H7 (cell line): ENCODE measurements around the gene IGBP1. TPM values are rescaled to one million over a fixed set of nuclear protein-coding genes. Genes with fewer than 3 reads are reported as not detected.

Experiments
- DNase-seq: peaks from one replicate; pipeline ENCODE4 v3.0.0; 2012
- H3K27me3 ChIP-seq: 2 replicates; pipeline ENCODE4 v1.6.0; 2011; ENCODE audit warnings: mild to moderate bottlenecking, low read length; ENCODE audit not compliant: control insufficient read depth, insufficient read depth
- H3K36me3 ChIP-seq: replicated peaks from 2 replicates; pipeline ENCODE4 v1.5.1; 2011; ENCODE audit warnings: low read length; ENCODE audit not compliant: control insufficient read depth, insufficient read depth
- H3K4me3 ChIP-seq: 2 replicates; pipeline ENCODE4 v1.5.1; 2011; ENCODE audit warnings: low read depth, mild to moderate bottlenecking, control low read depth, low read length, moderate library complexity; ENCODE audit not compliant: insufficient read depth
- total RNA-seq: library from RNA; depleted of rRNA; stranded (reverse); fragments of >200 nt; shearing (Covaris generic); gene quantifications from 2 replicates; pipeline ENCODE4 v1.2.3, GENCODE V29; 2014

The IGBP1 gene
- total RNA-seq, 1 experiment from 2014 or later = 47.5 TPM

DNA sequence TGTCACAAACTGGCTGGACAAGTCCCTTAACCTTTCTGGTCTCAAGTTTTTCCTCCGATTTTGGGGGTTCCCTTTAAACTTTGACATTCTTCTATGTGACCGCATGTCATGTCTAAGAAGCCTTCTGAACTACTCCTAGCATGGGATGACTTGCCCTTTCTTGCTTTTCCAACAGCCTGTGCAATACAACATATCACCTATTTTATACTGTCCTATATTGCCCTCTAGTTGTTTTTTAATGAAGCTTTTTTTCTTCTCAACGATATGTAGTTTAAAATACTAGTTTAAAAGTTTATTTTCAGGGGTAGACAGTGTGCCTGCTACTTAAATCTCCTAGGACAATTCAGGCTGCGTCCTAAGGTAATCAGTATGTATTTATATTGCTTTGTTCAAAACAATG lies 1.0 kb upstream of the IGBP1 start:
- peaks cover 4% of the 10 kb centered on the region for H3K36me3 ChIP-seq
- no peak for DNase-seq
- H3K27me3 ChIP-seq = no peaks in the 10 kb centered on the region
- no peak overlapping the region for H3K4me3 ChIP-seq

DNA sequence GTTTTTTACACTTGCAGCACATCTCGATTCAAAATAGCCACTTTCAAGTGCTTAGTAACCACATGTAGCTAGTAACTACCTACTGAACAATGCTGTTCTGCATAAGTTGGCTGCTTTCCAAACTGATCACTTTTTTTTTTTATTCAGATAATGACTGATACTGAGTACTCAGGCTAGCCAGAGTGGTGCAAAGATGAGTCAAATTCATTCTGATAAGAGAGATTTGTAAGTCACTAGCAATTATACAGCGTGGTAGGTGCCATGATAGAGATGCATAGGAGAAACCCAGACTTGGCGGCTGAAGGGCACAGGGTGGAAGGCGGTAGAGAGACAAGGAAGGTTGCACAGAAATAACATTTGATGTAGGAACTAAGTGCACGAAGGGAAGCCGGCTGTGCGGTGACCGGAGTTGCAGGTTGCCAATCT lies 357 bp upstream of the IGBP1 start:
- DNase-seq = no peak
- H3K4me3 ChIP-seq = peak overlapping the region; percentile 81
- H3K27me3 ChIP-seq = no peaks in the 10 kb centered on the region

DNA sequence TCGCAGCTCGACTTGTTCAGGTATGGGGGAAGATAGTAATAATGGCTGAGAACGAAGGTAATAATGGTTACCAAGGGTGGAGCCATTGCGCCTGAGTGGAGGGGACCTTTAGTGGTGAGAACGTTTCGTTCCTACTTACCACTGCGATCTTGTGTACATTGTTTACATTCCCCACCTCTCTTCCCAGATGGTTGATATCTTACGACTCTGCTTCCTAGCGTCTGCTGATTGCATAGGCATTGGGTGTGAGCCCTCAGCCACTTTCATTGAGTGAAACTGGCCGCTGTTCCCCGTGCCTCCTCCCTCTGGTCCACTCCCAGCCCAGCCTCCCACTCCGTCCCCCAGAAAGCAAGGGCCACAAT lies 850 bp downstream of the IGBP1 start:
- H3K4me3 ChIP-seq = peak overlapping the region; percentile 81
- H3K27me3 ChIP-seq = no peaks in the 10 kb centered on the region
- H3K36me3 ChIP-seq = peaks cover 4% of the 10 kb centered on the region
- peak; percentile 29 for DNase-seq

More for the DNA sequence above, 357 bp upstream of the IGBP1 start:
- H3K36me3 ChIP-seq = peaks cover 4% of the 10 kb centered on the region

DNA sequence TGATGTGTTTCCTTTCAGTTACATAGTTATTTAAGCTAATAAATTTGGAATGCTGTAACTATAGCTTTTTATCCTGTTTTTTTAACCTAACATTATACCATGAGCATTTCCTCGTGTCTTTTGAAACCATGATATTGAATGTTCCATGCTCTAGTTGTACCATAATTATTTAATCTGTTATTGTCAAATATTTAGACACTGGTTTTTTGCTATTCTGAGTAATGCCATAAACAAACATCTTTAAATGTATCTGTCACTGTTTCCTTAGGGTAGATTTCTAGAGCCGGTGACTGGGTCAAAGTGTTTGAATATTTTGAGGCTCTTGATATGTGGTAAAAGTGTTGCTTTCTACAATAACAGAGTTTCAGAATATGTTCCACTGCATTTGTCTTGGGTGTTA lies 5.4 kb downstream of the IGBP1 start:
- Histone ChIP-seq H3K27me3 (no peaks in the 10 kb centered on the region), H3K4me3 (no peak overlapping the region), H3K36me3 (peaks cover 6% of the 10 kb centered on the region)
- DNase-seq = no peak

DNA sequence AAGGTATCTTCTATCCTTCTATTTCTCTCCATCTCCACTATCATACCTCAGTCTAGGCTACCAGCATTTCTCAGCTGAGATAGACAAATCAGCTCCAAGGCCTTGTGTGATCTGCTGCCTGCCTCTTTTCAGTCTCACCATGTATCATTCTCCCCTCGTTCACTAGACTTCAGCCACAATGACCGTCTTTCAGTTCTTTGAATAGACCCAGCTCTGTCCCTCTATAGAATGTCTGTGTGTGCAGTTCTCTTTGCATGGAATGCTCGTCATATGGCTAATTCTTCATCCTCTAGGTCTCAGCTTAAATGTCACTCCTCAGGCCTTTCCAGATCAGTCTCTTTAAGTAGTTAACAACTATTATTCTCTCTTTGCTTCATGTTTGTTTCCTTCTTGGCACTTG lies 6.5 kb downstream of the IGBP1 start:
- Histone ChIP-seq H3K4me3 (no peak overlapping the region), H3K27me3 (no peaks in the 10 kb centered on the region), H3K36me3 (peaks cover 6% of the 10 kb centered on the region)
- no peak for DNase-seq

DNA sequence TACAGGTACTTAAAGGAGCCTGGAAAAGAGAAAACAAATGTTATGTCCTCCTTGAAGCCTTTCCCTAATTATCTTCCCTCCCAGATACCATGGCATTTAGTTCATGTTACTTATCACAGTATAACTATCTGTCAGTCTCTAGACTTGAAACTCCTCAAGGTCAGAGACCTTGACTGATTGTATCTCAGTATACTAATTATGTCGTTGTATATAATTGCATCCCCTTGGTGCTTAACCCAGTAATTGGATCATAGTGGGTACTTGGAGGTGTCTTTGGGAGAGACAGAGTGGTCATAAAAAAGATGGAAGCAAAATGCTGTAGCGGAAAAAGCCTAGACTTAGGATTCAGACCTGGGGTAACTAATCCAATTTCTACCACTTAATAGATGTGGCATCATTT lies 8.1 kb downstream of the IGBP1 start:
- Histone ChIP-seq H3K4me3 (no peak overlapping the region), H3K36me3 (peaks cover 1% of the 10 kb centered on the region), H3K27me3 (no peaks in the 10 kb centered on the region)
- no peak for DNase-seq

DNA sequence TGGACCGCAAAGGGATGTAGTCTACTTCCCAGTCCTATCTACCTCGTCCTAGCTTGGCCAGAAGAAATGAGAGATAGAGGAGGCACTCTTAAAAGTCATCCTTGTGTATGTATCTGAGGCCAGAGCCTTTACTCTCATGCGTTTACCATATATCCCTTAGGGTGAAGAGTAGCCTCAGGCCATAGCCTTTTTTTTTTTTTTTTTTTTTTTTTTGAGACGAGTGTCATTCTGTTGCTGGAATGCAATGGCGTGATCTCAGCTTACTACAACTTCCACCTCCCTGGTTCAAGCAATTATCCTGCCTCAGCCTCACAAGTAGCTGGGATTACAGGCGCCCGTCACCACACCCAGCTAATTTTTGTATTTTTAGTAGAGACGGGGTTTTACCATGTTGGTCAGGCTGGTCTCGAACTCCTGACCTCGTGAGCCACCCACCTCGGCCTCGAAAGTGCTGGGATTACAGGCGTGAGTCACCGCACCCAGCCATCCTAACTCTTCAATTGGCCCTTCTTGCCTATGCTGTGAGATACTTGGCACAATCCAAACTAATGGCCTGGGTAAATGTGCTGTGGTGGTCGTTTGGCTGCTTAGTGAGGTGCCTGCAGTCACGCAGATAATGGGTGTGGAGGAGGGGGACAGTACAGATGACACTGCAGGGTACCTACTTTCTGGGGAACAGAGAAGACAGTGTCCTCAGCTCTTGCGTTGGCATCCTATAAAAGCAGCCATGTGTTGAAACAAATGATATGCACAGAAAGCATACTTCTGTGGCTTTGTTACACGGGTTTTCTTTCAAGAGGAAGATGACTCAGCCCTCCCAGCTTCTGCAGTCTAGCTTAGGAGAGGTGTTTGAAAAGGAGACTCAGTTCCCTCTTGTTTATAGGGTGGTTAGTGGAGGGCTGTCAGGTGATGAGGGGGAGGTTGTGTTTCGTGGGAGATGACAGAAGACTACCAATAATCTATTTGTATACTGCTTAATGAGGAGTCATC lies 33.6 kb downstream of the IGBP1 start:
- no peaks in the 10 kb centered on the region for H3K36me3 ChIP-seq
- DNase-seq = no peak
- no peak overlapping the region for H3K4me3 ChIP-seq
- H3K27me3 ChIP-seq = no peaks in the 10 kb centered on the region

DNA sequence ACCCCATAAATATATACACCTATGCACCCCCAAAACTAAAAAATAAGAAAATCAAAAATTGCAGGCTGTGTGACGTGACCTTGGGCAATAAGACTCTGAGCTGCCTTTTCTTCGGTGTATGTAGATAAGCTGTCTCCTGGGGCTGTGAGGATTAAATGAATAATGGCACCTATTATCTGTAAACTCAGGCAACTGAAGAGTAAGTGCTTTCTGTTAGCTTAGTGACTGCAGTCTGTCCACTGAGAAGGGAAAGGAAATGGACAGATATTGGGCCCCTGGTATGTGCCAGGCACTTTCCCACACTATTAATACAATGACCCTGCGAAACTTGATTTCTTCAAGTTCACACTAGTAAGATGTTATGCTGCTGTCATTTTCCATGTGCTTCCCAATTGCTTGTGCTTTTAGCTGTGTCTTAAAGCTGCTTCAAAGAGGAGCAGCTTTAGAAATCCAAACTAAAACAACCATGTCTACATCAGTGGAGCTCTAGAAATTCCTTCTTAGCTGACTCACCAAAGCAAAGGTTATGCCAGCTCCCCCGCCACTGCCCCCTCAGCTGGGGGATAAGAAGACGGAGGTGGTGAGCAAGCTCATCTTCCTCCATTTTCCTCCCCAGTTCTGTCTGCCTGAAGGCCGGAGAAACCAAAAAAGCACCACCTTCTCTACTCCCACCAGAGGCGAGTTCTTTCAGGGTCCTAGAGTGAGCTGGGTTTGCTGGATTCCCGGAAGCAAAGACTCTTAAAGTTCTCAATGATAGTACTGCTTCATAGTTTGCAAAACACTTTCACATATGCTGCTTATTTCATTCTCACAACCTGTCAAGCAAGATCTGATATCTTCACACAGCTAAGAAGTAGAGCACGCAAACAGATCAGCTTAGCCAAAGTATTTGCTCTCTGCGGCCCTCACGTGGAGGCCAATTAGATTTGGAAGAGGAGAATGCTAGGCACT lies 35.3 kb downstream of the IGBP1 start:
- no peaks in the 10 kb centered on the region for H3K27me3 ChIP-seq
- H3K36me3 ChIP-seq = no peaks in the 10 kb centered on the region
- H3K4me3 ChIP-seq = no peak overlapping the region
- DNase-seq = peak; percentile 36

DNA sequence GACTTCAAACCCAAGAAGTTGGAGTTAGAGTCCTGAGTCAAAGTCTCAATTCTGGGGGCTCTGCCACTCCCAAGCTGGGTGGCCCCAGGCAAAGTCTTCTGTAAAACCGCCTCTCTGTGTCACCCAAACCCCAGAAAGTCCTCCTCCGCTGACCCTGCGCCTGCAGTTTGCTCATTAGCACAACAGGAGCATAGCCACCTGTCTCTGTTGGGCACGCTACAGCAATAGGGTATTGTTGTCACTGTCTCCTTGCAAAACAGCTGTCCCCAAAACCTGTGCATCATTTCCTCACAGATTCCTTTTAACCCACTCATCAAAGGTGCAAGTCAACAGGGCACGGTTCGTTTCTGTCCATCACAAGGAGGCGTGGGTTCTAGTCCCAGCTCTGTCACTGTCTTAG lies 36.0 kb downstream of the IGBP1 start:
- no peaks in the 10 kb centered on the region for H3K27me3 ChIP-seq
- no peak overlapping the region for H3K4me3 ChIP-seq
- H3K36me3 ChIP-seq = no peaks in the 10 kb centered on the region
- DNase-seq = no peak

DNA sequence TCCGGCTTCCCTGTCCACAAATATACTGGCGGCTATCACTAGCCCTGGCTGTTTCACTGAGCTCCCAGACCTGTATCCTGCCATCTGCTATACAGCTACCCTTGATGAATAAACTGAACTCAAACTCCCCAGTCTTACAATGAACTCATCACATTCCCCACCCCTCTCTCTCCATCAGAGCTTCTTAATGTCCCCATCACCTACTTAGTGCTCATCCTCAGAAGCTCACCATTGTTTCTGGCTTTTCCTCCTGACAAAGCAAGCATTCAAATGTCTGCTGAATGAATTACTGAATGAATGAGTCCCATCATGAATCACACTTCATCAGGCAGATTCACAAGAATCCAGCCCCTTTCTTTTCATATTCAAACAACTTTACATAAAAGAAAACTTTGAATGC lies 38.4 kb downstream of the IGBP1 start:
- Histone ChIP-seq H3K4me3 (no peak overlapping the region), H3K36me3 (no peaks in the 10 kb centered on the region), H3K27me3 (no peaks in the 10 kb centered on the region)
- DNase-seq = no peak

DNA sequence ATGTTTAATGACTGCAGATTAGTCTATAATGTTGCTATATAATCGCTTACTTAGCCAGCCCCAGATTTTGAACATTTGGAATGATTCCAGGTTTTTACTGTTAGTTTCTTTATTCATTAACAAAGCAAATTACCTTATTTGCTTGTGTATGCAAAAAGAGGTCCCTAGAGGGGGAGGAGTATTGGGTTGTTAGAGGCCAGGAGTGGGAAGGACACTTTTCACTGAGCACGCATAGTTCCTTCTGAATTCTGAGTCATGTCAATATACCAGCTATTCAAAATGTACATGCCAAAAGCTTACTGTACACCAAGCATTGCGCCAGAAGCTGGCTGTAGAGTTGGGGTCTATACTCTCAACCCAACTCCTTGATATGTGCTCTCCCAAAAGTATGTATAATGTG lies 39.0 kb downstream of the IGBP1 start:
- DNase-seq = no peak
- Histone ChIP-seq H3K36me3 (no peaks in the 10 kb centered on the region), H3K27me3 (no peaks in the 10 kb centered on the region), H3K4me3 (no peak overlapping the region)

DNA sequence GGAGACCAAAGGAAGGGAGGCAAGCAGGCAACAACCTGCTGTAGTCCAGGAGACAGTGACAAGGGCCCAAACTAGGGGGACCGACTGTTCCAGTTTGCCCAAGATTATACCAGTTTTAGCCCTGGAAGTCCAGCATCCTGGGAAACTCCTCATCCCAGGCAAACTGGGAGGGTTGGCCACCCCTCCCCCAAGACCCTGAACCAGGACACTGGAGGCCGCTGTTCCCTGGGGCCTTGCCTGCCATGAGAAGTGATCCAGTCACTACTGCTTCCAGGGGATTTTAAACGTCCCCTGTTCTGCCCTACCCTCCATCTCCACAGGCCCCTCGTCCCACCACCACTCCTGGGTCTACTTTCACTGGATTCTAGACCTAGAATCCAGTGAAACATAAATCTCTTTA lies 39.7 kb downstream of the IGBP1 start:
- Histone ChIP-seq H3K27me3 (no peaks in the 10 kb centered on the region), H3K36me3 (no peaks in the 10 kb centered on the region), H3K4me3 (no peak overlapping the region)
- no peak for DNase-seq

DNA sequence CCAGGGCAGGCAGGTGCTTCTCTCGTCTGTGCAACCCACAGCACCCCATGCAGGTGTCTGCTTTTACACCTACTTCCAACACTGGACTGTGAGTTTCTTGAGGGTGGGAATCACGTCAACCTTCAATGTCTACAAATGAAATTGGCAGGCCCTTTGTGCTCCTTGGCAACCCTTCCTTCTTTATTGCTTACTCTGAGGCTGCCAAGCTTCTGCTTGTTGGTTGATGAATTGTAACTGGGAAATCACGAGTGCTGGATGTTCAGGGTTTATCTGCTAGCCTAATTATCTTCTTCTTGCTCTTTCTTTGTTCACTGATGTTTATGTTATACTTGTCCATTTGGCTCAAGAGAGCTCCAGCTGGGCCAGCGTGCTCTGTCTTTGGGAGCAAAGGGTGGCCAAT lies 41.5 kb downstream of the IGBP1 start:
- H3K4me3 ChIP-seq = no peak overlapping the region
- no peaks in the 10 kb centered on the region for H3K36me3 ChIP-seq
- H3K27me3 ChIP-seq = no peaks in the 10 kb centered on the region
- DNase-seq = no peak

DNA sequence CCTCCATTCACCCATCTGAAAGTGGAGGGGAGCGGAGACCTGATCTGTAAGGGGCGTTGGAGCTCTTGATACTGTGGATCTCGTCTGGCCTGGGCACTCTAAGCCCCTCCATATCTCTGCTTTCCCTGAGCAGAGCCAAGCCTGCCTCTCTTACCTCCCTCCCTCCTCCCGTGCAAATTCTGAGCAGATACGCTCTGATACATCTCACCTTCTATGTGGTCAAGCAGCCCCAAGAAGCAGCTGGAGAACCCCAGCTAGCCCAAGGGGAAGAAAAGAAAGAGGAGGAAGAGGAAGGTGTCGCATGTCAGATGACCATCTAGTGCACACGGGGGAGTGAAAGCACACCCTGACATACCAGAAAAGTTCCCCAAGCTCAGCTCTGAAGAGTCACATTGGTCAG lies 42.1 kb downstream of the IGBP1 start:
- no peaks in the 10 kb centered on the region for H3K27me3 ChIP-seq
- H3K36me3 ChIP-seq = no peaks in the 10 kb centered on the region
- no peak overlapping the region for H3K4me3 ChIP-seq
- no peak for DNase-seq
